ES-I3 (cell line): ENCODE measurements around the gene STPG4.

Experiments used
- H3K36me3 ChIP-seq: 2 replicates; pipeline ENCODE4 v1.6.1; 2013; ENCODE audit warnings: mild to moderate bottlenecking, low read length, control low read depth, moderate library complexity; ENCODE audit not compliant: insufficient read depth
- H3K4me1 ChIP-seq: 2 replicates; pipeline ENCODE4 v1.6.1; 2013; ENCODE audit warnings: mild to moderate bottlenecking, control low read depth, low read length; ENCODE audit not compliant: insufficient read depth
- H3K9ac ChIP-seq: 2 replicates; pipeline ENCODE4 v1.6.1; 2013; ENCODE audit warnings: low read depth, mild to moderate bottlenecking, low read length, moderate library complexity
- H3K9me3 ChIP-seq: 2 replicates; pipeline ENCODE4 v1.6.1; 2013; ENCODE audit warnings: mild to moderate bottlenecking, low read length, moderate library complexity; ENCODE audit not compliant: control insufficient read depth, insufficient read depth

Gene STPG4

DNA sequence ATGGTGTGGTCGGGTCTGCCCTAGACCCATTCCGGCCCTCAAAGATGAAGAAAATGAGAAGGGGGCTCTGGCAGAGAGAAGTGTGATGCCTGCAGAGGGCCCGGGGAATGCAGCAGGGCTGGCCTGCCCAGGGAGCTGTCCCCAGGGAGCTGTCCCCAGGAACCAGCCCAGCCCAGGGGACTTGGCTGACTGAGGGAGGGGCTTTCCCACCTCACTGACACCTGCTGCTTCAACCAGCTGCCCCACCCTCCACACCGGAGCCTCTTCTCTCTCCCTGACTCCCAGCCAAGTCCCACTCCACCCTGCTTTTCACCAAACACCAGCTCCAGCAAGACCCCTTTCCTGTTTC lies 111.2 kb downstream of the STPG4 start:
- Histone ChIP-seq H3K9ac (no peak overlapping the region), H3K9me3 (no peaks in the 10 kb centered on the region), H3K4me1 (peaks cover 26% of the 10 kb centered on the region; the same call in 1 of the 2 replicates), H3K36me3 (no peaks in the 10 kb centered on the region; the same call in 1 of the 2 replicates)

DNA sequence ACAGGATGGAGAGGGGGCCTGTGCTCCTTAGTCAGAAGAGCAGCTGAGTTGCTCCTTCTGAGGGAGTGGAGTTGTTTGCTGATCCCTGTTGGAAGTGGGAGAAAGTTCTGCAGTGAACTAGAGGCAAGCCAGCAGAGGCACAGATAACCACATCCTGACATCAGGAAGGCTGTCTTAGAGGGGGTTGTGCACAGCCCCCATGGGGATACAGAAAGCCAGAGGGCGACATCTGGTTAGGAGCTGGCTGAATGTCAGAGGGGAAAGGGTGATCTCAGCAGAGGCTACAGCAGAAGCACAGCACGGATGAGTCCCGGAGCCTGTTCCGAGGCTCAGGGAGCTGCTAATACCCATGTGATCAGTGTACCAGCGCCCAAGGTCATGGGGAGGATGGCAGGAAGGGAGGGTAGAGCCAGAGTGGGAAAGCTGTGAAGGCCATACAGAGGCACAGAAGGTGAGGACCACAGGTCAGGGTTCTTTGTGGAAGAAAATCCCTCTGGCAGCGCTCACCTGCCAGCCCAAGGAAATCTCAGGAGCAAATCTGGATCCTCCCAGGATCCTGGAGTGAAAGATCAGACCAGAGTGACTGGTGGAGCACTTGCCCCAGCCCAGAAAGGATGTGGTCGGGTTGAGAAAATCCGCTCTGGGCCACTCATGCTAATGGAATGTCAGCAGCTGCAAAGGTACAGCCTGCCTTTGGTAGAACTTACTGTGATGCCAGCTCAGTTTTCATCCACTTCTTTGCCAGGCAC lies 111.8 kb downstream of the STPG4 start:
- H3K36me3 ChIP-seq = no peaks in the 10 kb centered on the region; the same call in 1 of the 2 replicates
- no peak overlapping the region for H3K9ac ChIP-seq

DNA sequence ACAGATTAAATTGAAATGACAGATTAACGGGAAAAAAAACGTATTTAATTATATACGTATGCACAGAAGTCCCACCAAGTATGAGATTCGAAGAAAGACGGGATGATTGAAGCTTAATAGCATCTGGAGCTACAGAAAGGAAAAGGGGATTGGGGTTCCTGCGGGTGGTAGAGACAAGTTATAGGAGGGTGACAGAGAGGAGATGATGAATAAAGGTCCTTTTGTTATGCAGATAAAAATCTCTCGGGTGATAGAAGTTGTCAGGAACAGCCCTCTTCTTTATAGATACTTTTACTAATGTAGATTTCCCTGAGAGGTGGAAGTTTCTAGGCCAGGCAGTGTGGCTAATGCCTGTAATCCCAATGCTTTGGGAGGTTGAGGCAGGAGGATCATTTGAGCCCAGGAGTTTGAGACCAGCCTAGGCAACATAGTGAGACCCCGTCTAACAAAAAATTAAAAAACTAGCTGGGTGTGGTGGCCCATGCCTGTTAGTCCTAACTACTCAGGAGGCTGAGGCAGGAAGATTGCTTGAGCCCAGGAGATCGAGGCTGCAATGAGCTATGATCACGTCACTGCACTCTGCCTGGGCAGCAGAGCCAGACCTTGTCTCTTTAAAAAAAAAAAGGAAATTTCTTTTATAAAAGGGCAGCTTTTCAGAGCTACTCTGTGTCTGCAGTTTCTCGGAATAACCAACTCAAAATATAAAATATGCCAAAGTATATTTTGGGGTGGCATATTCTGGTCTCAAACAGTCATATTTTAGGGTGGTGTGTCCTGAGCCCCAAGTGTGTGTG lies 113.0 kb downstream of the STPG4 start:
- no peaks in the 10 kb centered on the region; the same call in 1 of the 2 replicates for H3K36me3 ChIP-seq
- peaks cover 26% of the 10 kb centered on the region; the same call in 1 of the 2 replicates for H3K4me1 ChIP-seq
- H3K9me3 ChIP-seq = no peaks in the 10 kb centered on the region
- H3K9ac ChIP-seq = no peak overlapping the region

More for the DNA sequence above, 111.8 kb downstream of the STPG4 start:
- Histone ChIP-seq H3K9me3 (no peaks in the 10 kb centered on the region), H3K4me1 (peaks cover 26% of the 10 kb centered on the region; the same call in 1 of the 2 replicates)

DNA sequence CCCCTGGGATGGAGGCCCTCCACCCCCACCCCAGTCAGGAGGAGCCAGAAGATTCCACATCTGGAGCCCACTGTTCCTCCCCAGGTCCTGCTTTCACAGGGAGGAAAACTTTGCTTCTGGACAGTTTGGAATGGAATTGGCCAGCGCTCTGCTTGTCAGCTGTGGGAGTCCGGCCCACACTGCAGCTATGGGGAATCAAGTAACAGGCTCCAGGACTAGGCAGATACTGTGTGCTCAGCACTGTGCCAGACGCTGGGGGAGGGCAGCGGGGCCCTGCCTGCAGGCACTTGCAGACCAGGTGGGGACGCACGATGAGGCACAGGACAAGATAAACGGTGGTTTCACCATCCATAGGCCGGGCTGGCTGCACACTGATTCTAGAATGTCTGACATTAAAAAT lies 114.0 kb downstream of the STPG4 start:
- no peak overlapping the region for H3K9ac ChIP-seq
- peaks cover 27% of the 10 kb centered on the region; the same call in 1 of the 2 replicates for H3K4me1 ChIP-seq
- H3K36me3 ChIP-seq = no peaks in the 10 kb centered on the region
- no peaks in the 10 kb centered on the region for H3K9me3 ChIP-seq

DNA sequence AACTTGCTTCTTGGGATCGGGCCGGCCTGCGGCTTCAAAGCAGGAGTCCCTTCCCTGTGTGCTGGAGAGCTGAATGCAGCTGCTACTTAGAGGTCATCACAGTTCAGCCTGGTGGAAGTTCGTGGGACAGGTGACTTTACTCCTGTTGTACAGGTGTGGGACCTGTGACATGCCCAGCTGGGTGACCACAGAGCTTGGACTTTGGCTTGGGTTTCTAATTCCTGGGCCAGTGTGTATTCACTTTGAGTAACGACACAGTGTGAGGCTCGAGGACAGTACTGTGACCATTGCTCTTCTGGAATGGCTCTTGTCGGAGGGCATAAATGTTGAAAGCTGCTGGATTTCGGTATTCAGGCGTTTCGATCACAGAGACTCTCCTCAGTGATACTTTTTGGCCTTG lies 114.5 kb downstream of the STPG4 start:
- H3K36me3 ChIP-seq = no peaks in the 10 kb centered on the region
- H3K9me3 ChIP-seq = no peaks in the 10 kb centered on the region
- H3K9ac ChIP-seq = no peak overlapping the region
- H3K4me1 ChIP-seq = peaks cover 31% of the 10 kb centered on the region

DNA sequence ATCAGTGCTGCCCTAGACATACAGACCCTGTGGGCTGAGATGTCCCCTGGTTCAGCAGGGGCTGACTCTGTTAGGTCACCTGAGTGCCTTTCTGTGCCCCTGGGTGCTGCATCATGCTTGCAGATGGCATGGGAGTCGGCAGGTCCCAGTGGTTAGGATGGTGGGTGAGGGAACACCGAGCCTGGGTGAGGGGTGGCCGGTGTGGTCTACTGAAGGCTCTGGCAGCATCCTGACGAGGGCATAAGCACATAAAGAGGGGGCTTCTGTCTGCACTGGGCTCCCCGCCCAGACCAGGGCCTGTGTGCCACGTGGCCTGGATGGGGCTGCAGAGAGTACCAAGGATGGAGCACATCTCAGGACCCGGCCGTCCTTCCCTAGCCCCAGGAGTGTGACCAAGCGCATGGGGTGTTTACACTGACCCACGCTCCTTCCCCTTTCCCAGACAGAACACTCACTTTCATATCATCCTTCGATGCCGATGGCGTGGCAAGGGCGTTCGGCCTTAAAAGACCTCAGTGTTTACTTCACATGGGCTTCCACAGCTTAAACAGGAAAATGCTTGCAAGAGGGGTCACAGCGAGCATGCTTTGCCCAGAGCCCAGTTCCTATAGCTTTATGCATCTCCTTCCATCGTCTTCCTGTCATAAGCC lies 115.1 kb downstream of the STPG4 start:
- H3K9me3 ChIP-seq = no peaks in the 10 kb centered on the region
- no peak overlapping the region for H3K9ac ChIP-seq
- H3K36me3 ChIP-seq = no peaks in the 10 kb centered on the region
- H3K4me1 ChIP-seq = peaks cover 37% of the 10 kb centered on the region

DNA sequence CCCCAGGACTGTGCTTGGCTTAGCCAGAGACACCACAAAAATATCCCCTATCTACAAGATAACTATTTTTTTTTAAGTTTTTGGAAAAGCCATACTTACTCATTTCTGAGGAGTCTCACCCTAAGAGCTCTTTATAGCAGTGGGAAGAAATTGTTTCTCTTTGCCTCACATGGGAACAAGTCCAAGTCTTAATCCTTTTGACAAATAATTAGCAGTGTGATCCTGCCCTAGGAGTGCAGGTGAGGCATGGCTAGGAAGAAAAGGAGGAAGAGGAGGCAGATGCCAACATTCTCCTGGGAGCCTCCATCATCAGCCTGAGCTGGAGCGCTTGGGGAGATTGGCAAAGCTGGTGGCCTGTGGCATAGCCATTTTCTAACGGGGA lies 115.6 kb downstream of the STPG4 start:
- Histone ChIP-seq H3K9ac (no peak overlapping the region), H3K9me3 (no peaks in the 10 kb centered on the region)

DNA sequence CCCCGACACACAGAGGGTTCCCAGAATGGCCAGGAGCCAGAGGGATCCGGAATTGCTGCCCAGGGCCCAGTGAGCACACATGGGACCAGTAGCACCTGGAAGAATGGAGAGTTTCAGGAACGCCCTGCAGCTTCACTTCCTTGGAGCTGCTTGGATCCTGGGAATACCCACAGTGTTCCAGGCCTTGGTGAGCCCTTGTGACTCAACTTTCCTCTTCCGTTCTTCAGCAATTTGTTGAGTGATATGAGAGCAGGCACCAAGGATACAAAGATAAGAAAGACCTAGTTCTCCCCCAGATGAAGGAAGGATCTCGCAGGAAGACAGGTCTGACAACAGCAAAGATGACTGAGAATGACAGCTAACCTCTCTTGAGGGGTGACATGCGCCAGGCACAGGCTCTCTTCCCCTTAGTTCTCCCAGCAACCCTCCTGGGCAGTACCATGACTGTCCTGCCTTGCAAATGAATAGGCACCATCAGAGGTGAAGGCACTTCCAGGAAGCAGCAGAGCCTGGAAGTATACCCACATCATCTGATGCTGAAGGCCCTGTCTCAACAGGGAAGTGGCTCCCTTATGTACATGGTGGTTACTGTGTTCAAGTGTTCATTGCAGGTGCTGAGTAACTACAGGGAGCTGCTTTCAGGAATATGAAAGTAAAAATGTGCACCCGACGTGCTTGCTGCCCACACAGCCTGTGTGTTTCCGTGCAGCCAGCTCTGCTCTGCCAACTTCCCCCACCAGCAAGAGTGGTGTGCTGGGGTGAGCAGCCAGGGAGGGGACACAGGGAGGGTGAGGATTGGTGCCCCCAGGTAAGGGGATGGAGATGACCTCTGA lies 116.2 kb downstream of the STPG4 start:
- Histone ChIP-seq H3K9ac (no peak overlapping the region), H3K9me3 (no peaks in the 10 kb centered on the region), H3K4me1 (peaks cover 45% of the 10 kb centered on the region), H3K36me3 (no peaks in the 10 kb centered on the region)

More for the DNA sequence above, 115.6 kb downstream of the STPG4 start:
- Histone ChIP-seq H3K4me1 (peaks cover 43% of the 10 kb centered on the region), H3K36me3 (no peaks in the 10 kb centered on the region)

DNA sequence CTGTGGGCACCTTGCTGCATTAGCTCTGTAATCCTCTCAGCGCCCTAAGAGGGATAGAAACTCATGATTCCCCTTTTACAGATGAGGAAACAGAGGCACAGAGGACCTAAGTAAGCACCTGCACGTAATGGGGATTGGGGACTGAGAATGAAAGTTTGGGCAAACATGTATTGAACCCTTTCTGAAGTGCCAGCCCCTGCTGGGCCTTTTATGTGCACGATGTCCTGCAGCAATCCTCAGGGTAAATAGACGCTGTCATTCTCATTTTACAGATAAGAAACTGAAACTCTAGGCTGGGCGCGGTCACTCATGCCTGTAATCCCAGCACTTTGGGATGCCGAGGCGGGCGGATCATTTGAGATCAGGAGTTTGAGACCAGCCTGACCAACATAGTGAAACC lies 117.4 kb downstream of the STPG4 start:
- no peaks in the 10 kb centered on the region for H3K36me3 ChIP-seq
- H3K9ac ChIP-seq = no peak overlapping the region
- no peaks in the 10 kb centered on the region for H3K9me3 ChIP-seq
- peaks cover 47% of the 10 kb centered on the region for H3K4me1 ChIP-seq
